Activated T-cell treated with anti-CD3 and anti-CD28 coated beads for 4 hours (primary cell): ENCODE results near the gene SAMHD1.

Experiments used
- DNase-seq: peaks from one replicate; pipeline ENCODE4 v3.0.0-alpha.2; 2020

Gene SAMHD1

GRCh38 chr20:36871640-36872570 lies 79.6 kb downstream of the SAMHD1 start:
- no peak for DNase-seq

DNA sequence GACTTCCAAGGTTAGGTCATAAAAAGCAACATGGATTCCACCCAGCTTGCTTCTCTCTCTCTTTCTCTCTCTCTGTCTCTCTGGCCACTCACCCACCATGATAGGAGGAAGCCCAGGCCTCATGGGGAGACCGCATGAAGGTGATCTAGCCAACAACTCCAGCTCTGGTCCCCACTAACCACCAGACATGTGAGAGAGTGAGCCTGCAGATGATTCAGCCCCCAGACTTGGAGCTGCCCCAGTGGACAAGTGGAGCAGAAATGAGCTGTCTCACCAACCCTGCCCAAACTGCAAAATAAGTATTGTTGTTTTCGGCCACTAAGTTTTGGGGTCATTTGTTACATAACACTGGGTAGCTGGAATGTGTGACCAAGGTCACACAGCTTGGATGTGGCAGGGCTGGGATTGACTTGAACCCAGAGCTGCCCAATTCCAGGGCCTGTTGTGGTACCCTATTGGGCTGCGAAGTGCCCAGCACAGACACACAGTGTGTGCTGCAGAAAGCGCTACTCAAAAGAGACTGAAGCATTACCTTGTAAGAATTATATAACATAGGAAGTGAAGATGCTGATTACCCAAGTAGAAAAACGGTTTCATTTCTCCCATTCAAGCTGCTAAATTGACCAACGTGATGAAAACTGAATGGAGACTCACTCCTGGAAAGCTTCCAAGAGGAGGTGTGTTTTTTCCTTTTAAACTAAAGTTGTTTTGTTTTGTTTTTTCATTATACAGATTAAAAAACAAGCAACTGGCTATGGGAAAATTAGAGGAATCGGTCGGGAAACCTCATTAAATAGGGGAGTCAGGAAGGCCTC lies 84.6 kb downstream of the SAMHD1 start:
- DNase-seq: no peak

DNA sequence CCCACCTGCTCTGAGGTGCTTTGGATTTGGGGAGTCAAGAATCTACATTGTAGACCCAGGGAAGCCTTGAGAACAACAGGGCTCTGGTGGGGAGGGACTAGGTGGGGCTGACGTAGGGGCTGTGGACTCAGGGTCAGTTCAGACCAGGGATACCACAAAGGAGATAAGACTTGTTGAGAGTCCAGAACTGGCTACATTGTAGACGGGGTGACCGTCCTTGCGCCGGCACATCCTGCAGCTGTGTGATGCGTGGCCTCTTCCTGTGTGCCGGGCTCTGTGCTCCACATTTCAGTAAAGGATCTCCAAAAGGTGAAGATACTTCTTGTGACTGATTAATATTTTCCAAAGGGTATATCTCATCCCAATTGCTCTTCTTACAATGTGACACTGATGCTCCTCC lies 85.3 kb downstream of the SAMHD1 start:
- no peak for DNase-seq

GRCh38 chr20:36865861-36866149 lies 85.7 kb downstream of the SAMHD1 start:
- DNase-seq: no peak

- no peak for DNase-seq
These were observed 86.2 kb downstream of the SAMHD1 start for GRCh38 chr20:36865076-36865860.

DNA sequence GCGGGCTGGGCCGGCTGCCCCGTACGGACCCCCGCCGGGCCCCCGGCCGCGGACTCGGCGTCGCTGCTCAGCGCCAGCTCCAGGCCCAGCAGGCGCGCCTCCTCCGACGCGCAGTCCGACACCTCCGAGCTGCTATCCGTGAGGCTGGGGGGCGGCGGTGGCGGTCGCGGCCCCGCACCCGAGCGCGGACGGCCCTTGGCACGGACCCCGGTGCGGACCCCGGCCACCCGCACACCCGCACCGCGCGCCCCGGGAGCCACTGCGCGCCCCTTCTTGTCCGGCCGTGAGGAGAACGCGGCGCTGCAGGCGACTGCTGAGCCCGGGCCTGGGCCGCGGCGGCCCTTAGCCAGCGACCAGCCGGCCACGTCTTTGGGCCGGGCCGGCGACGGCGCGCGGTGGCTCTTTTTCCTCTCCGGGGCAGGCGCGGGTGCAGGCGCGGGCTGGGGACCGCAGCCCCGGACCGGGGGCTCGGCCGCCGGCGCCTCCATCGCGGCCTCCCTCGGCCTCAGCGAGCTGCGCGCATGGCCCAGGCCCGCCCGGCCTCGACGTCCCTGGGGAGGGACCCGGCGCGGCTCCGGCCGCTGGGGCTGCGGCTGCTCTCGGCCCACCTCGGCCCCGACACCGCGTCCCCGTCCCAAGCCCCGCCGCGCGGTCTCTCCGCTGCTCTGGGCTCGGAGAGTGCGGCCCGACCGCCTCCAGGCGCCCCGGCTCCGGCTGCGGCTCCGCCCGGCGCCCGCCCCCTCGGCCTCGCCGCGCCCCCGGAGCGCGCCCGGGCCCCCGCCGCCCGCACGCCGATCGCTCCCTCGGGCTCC lies 88.4 kb downstream of the SAMHD1 start:
- no peak for DNase-seq

DNA sequence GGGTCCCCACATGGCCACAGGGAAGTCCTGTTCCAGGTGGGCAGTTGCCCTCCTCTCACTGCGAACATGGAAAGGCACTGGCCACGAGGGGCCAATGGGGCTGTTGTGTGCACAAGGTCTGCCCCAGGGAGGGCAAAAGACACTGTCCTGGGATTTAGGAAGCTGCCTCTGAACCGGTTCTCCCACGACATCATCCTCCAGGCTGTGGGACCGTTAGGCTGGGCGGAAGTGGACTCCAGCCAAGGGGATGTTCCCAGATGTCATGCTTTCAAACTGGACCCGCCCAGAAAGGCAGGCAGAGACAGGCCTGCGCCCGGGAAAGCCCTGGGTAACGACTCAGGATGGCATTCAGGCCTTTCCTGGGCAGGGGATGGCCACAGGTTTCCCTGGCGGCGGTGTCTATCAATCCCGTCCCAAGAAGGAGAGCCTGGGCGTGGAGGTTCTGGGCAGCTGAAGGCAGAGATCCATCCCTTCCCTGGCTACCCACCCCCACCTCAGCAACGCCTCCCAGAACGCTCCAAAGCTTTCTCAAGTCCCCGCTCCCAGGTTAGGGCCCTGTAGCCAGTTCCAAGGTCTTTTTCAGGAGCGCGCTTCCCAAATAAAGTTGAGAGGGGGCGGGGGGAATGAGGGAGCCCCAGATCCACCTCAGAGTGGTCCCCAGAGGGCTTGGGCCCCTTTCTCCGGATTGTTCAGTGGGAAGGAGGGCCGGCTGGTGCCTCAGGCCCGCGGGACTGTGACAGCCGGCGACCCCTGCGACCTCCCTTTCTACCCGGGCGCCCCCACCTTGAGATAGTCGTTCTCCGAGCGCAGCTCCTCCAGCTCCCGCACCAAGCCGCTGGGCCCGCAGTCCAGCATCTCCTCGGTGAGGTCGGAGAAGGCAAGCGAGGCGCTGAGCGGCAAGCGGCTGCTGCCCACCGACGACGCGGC lies 89.4 kb downstream of the SAMHD1 start:
- DNase-seq: no peak

DNA sequence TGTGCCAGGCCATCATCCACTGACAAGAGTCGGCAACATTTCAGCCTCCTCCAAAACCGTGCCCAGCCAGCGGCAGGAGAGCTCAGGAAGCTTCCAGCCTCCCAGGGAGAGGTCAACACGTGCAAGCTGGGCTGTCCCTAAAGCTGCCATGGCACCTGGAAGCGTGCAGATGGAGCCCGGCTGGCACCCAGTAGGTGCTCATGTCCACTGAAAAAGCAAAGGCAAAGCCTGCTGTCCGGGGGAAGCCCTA lies 90.0 kb downstream of the SAMHD1 start:
- DNase-seq: no peak

DNA sequence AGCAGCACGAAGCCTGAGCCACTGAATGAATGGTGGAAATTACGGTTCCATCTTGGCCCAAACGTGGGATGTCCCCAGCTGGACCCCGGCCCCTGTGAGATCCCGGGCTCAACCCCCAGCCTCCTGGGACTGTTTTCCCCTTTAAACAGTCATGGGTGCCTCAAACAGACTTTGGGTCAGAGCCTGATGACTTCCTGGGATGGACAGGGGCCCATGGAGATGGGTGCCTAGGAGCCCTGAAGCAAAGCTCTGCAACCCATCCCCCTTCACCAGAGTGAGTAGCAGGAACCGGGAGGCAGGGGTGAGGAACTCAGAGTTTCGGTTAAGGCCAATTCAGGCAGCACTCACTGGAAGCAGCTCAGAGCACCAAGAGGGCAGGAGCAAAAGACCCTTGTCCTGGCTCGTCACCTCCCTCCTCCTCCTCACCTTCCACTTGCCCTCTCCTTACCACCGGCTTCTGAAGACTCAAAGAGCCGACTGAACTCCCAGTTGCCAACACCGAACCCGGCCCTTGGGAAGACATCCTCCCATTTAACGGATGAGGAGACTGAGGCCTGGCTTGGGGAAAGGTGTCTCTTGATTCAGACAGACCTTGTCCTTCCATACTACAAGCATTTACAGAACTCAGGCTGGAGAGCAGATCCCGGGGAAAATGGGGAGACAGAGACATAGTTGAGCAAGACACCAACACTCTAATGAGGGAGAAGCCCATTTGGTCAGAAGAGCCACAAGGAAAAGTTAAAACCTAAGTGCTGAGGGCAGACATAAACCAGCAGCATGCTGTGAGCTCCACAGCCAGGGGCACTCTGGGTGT lies 90.5 kb downstream of the SAMHD1 start:
- no peak for DNase-seq

- DNase-seq: no peak
These were observed 91.2 kb downstream of the SAMHD1 start for GRCh38 chr20:36860339-36860738.

- DNase-seq: no peak
These were observed 91.7 kb downstream of the SAMHD1 start for GRCh38 chr20:36859700-36860330.

DNA sequence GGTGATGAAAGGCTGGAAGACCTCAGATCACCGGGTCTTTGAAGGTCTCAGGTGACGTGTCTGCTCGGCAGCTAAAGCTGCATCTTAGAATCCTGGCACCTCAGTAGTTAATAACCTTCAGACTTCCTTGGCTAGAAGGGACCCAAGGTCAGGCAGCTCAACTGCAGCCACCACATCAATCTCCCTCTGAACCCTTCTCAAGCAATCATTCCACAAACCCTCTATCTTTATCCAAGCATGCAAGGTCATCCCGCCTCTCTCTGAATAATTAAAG lies 92.3 kb downstream of the SAMHD1 start:
- DNase-seq: no peak

DNA sequence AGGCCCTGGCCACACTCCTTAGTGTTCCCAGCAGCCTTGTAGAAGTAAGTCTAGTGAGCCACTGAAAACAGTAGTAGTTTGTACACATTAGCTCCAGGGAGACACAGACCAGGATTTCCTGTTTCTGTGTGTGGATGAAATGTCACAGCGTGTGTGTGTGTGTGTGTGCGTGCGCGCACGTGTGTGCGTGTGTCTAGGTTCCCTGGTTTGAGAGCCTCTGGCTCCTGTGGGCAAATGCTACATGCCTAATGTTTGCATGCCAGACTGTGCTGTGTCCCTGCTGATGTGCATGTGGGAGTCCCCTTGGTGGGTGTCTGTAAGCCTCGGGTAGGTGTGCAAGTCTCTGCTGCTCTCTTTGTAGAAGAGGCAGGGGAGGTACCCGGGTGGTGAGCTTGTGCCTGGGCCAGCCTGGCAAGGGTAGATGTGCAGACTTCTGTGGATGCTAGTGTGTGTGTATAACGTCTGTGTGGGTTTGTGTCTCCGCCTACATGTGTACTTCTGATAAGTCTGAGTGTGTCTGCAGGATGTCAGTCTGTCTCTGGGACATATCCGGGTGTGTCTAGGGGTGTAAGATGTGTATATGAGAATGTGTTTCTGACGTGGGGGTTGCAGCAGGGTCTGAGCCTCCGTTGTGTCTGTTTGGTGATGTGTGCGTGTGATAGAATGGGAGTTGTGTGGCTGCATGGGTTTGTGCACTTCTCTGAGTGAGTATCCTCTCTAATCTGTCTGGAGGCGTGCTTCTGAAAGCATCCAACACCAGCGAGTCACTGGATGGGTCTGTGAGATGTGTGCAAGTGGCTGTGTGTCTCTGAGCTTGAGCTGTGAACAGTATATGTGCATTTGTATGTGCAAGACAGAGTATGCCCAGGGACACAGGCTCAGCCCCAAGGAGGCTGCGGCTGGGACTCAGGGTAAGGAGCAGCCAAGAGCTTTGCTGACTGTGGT lies 94.5 kb downstream of the SAMHD1 start:
- no peak for DNase-seq

DNA sequence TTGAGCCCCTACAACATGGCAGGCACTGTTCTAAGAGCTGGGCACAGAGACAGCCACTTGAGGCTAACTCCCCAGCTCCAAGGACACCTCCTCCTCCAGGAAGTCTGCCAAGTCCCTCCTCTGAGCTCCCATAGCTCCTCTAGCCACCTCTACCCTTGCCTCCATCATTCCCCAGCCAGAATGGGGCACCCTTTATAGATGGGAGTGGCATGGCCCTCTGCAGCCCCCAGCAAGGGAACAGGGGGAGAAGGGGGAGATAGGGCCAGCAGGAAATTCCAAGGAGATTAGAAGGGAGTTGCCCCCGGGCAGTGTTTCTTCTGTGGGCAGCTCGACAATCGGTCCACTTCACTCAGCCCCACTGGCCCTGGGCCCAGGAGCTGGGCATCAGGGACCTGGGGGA lies 95.3 kb downstream of the SAMHD1 start:
- no peak for DNase-seq

DNA sequence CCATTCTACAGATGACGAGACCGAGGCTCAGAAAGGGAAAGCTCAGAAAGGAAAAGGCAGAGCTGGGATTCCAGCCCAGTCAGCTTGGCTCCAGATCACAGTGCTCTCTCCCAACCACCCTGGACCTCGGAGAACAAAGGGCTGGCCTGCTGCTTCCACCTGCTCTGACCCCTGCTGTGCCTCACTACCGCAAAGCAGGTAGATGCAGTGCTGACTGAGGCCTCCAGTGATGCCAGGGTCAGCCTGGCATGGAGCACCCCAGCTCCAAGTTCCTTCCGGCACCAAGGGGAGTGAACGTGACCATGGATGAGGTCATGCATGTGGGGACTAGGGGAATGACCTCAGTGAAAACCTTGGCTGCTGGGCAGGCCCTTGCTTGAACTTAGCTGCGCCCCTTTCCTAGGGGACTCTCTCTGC lies 96.3 kb downstream of the SAMHD1 start:
- no peak for DNase-seq

DNA sequence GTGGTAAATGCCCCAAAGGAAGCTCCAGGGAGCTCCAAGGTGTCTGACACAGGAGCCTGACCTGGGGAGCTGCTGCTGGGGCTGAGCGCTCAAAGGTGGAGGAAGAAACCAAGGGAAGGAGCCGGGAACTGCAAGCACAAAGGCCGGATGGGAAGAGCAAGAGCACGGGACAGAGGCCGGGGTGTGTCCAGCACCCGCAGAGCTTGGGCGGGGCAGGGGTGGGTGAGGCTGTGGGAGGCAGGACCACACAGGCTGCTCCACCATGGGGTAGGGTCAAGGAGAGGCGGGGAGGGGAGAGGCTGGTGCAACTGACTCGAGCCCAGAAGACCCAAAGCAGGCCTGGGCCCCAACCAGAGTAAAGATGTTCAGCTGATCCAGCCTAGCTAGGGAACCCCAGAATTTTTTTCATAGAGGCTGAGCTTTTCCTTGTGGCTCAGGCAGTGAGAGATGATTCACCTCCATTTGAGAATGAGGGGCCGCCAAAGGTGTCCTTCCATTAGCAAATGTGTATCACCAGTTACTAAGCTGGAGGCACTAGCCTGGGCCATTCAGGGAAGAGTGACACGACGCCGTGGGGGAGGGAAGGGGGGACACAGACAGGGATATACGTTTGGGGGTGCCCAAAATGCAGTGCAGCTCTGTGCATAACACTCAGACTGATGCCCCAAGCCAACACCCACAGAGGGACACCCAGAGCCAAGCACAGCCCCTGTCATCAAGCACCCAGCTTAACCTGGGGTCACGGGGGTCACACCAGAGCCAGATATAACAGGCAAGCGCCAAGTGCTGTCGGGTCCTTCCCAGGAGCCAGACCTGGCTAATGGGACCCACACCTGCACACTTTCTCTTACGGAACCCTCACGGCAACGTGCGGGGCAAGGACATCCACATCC lies 96.9 kb downstream of the SAMHD1 start:
- no peak for DNase-seq

- no peak for DNase-seq
These were observed 99.3 kb downstream of the SAMHD1 start for GRCh38 chr20:36852187-36852586.

DNA sequence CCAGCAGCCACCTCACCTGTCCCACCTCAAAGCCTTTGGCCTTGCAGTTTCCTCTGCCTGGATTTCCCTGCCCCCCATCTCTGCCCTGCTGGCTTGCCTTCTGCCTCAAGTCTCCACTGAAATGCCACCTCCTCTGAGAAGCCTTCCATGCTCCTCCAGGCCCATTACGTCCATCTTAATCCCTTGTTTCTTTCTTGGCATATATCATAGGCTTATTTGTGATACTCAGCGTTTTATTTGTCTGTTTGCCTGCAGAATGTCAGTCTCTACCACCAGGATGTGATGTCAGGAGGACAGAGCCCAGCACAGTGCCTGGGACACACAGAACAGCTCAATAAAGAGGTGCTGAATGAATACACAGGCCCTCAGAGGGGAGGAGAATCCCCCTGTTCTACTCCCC lies 100.0 kb downstream of the SAMHD1 start:
- no peak for DNase-seq
